Esophagus muscularis mucosa (tissue), 4 donors: ENCODE results near the gene ZBED4. TPM values are rescaled to one million over a fixed set of nuclear protein-coding genes. Genes with fewer than 3 reads are reported as not detected.
"Not testable (repeated sequence)": the region's sequence is repeated elsewhere in the genome, so short reads cannot be mapped to it uniquely, and the experiment has no call there.

Source experiments
- DNase-seq: peaks from one replicate; pipeline ENCODE4 v3.0.0-alpha.2; 2017; ENCODE audit errors: extremely low spot score
- H3K27ac ChIP-seq, 4 donors: fragments of 200-600 bp; sonication (generic); replicated peaks in 1 of 4; 1 replicate in 3 of 4; 2 replicates in 1 of 4; pipeline ENCODE4 v1.5.1; 2016 to 2019; ENCODE audit warnings: mild to moderate bottlenecking in 1 of 4
- H3K27me3 ChIP-seq, 4 donors: fragments of 200-600 bp; sonication (generic); one replicate each; pipeline versions ENCODE4 v1.5.1 to v1.6.0; 2016 to 2019
- H3K36me3 ChIP-seq, 4 donors: fragments of 200-600 bp; sonication (generic); one replicate each; pipeline ENCODE4 v1.5.1; 2016 to 2019
- H3K4me1 ChIP-seq, 4 donors: fragments of 200-600 bp; sonication (generic); one replicate each; pipeline ENCODE4 v1.5.1; 2016 to 2019
- H3K4me3 ChIP-seq, 4 donors: fragments of 200-600 bp; sonication (generic); 1 replicate in 2 of 4; 2 replicates in 2 of 4; pipeline ENCODE4 v1.5.1; 2016 to 2019; ENCODE audit warnings: mild to moderate bottlenecking in 4 of 4, moderate library complexity in 1 of 4
- H3K9me3 ChIP-seq, 4 donors: fragments of 200-600 bp; sonication (generic); 1 replicate in 3 of 4; 2 replicates in 1 of 4; pipeline ENCODE4 v1.5.1; 2016 to 2019
- CTCF ChIP-seq, 3 experiments: fragments of 200-600 bp in 2 of 3; fragments of 450-650 bp in 1 of 3; sonication (generic) in 2 of 3; IDR thresholded peaks; one replicate each; pipeline ENCODE4 v1.5.1; 2017 to 2019; ENCODE audit warnings: antibody characterized with exemption in 3 of 3, mild to moderate bottlenecking in 2 of 3, moderate library complexity in 1 of 3
- EP300 ChIP-seq: sonication (generic); formaldehyde crosslinking; IDR thresholded peaks from one replicate; pipeline ENCODE4 v1.6.1; 2017; ENCODE audit warnings: antibody characterized with exemption
- POLR2A ChIP-seq: fragments of 450-650 bp; IDR thresholded peaks from one replicate; pipeline ENCODE4 v1.6.1; 2017; ENCODE audit warnings: antibody characterized with exemption, moderate library complexity, mild to moderate bottlenecking, low read depth
- POLR2AphosphoS5 ChIP-seq, 2 donors: sonication (generic); formaldehyde crosslinking; IDR thresholded peaks; one replicate each; pipeline ENCODE4 v1.6.1; 2017; ENCODE audit warnings: antibody characterized with exemption in 2 of 2
- WGBS: methylation state at CpG from one replicate; pipeline ENCODE4 v1.1.5; 2018; 5-methylcytosine and 5-hydroxymethylcytosine counted together
- intact Hi-C: fragments of 100-400 bp; cut with DNase I; formaldehyde crosslinking; loops from one replicate; pipeline ENCODE4 v1.15.1; 2023
- total RNA-seq, 4 donors: library from RNA; depleted of rRNA; stranded (reverse); fragments of >200 nt; gene quantifications; one replicate each; pipeline versions ENCODE4 v1.1.0 to v1.2.1, GENCODE V29; 2016

ZBED4 gene
- total RNA-seq, 4 donors from 2014 or later: 6.6 to 11.1 (median 9.5) TPM

GRCh38 chr22:49848690-49849160 lies 4.9 kb upstream of the ZBED4 start:
- Histone ChIP-seq H3K36me3 (no peaks in the 10 kb centered on the region), H3K4me1 (peaks cover 23 to 35% (median 32%) of the 10 kb centered on the region in 4 donors), H3K9me3 (no peaks in the 10 kb centered on the region), H3K27ac (peak overlapping the region in 1 of 4 donors; percentile 1), H3K27me3 (peaks cover 14 to 50% (median 30%) of the 10 kb centered on the region in 4 donors), H3K4me3 (peak overlapping the region; percentile 48 to 64 (median 54))
- no peak for TF ChIP-seq POLR2A
- no peak for TF ChIP-seq POLR2AphosphoS5 (IDR thresholded peaks at IDR 0.05)
- TF ChIP-seq CTCF (IDR thresholded peaks at IDR 0.05): no peak
- TF ChIP-seq EP300: no peak
- intact Hi-C loops: no loop called here
- DNase-seq: no peak
- 5% methylated on average over 8 of the region's 51 CpGs for WGBS

DNA sequence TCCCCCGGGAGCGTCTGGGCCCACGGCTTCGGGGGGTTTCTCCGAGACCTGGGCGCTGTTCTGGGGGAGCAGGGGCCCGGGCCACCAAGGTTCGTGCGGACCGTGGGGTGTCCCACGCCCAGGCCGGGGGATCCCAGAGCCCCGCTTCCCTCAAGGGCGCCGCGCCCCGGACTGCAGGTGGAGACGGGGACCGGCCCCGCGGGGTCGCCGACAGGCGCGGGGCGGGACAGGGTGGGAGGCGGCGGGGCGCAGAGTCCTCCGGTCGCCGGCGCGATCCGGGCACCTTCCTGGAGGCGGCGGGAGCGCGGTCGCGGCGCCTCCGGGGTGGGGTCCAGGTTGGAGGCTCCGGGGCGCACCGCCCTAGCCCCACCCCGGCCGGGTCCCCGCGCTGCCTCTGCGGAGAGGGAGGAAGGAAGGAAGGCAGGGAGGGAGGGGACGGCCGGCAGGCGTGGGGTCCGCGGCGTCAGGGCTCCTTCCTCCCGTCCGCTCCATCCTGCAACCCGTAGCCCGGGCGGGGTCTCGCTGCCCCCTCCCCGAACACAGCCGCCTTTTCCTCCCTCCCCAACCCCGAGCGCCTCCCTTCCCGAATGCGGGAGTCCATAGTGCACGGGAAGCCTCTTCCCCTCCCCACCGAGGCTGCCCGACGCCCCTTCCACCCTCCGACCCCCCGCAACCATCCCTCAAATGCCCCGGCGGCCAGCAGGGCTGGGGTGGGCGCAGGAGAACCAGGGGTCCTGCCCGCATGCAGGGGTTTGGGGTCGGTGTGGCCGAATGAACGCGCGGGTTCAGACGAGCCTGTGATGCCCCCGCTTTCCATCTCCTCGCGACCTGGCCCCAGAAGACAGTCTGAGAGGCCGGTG lies 4.3 kb upstream of the ZBED4 start:
- Histone ChIP-seq H3K36me3 (no peaks in the 10 kb centered on the region), H3K27me3 (peaks cover 14 to 50% (median 30%) of the 10 kb centered on the region in 4 donors), H3K4me3 (peak overlapping the region; percentile 48 to 64 (median 54)), H3K27ac (no peak overlapping the region), H3K4me1 (peaks cover 24 to 38% (median 34%) of the 10 kb centered on the region in 4 donors), H3K9me3 (no peaks in the 10 kb centered on the region)
- intact Hi-C loops: no loop called here
- 9% methylated on average over 16 of the region's 89 CpGs for WGBS
- no peak for DNase-seq
- TF ChIP-seq EP300 (no peak), POLR2AphosphoS5 (IDR thresholded peaks at IDR 0.05) (no peak), POLR2A (no peak), CTCF (IDR thresholded peaks at IDR 0.05) (no peak)

DNA sequence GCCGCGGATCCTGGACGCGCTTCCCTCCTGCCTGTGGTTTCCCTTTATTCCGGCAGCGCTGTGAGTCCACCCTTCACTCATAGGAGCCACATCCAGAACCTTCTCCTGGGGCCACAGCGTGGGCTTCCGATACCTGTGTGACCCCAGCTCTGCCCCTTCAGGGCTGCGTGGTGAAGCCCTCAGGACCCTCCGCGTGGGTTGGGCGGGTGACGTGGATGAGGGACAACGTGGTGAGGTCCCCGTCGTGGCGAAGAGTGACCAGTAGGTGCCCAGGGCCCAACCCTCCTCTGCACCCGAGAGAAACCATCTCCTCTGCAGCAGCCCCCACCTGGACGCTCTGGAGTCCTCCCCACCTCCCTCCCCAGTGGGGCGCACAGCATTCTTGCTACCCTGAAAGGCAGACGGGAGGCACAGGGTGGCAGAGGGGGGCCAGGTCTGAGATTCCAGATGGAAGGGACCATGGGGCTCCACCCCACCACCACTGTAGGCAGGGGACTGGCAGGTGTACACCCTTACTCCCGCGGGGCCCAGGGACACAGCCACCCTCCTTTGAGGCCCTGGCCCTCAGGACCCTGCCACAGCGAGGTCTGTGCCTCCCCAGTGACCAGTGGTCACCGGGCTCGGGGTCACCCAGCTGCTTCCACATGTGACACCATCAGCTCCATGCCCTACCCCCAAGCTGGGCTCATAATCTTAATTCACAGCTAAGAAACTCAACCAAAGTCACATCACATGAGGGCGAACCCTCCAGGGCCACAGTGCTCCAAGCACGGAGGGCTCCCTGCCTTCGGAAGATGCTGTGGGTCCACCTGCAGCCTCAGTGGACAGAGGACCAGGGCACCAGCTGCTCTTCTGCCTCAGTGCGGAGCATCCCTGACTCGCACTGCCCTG lies 3.4 kb upstream of the ZBED4 start:
- peaks cover 14 to 50% (median 30%) of the 10 kb centered on the region in 4 donors for H3K27me3 ChIP-seq
- H3K36me3 ChIP-seq: no peaks in the 10 kb centered on the region
- intact Hi-C loops: no loop called here
- no peak for DNase-seq
- H3K4me1 ChIP-seq: peaks cover 32 to 47% (median 43%) of the 10 kb centered on the region in 4 donors
- no peak overlapping the region for H3K27ac ChIP-seq
- no peaks in the 10 kb centered on the region for H3K9me3 ChIP-seq
- 55% methylated on average over 14 of the region's 31 CpGs for WGBS
- H3K4me3 ChIP-seq: peak overlapping the region; percentile 48 to 64 (median 54)
- no peak for TF ChIP-seq EP300
- TF ChIP-seq POLR2AphosphoS5 (IDR thresholded peaks at IDR 0.05): no peak
- TF ChIP-seq POLR2A: no peak
- no peak for TF ChIP-seq CTCF (IDR thresholded peaks at IDR 0.05)

- no peak for TF ChIP-seq CTCF (IDR thresholded peaks at IDR 0.05)
- no peak for TF ChIP-seq POLR2AphosphoS5 (IDR thresholded peaks at IDR 0.05)
- TF ChIP-seq EP300: no peak
- TF ChIP-seq POLR2A: no peak
- WGBS: 76% methylated on average over 10 of the region's 10 CpGs
- H3K9me3 ChIP-seq: no peaks in the 10 kb centered on the region
- no peaks in the 10 kb centered on the region for H3K36me3 ChIP-seq
- intact Hi-C loops: no loop called here
- no peak overlapping the region for H3K27ac ChIP-seq
- H3K4me3 ChIP-seq: no peak overlapping the region
- peaks cover 14 to 44% (median 30%) of the 10 kb centered on the region in 4 donors for H3K27me3 ChIP-seq
- no peak for DNase-seq
- peaks cover 38 to 56% (median 52%) of the 10 kb centered on the region in 4 donors for H3K4me1 ChIP-seq
Measured at GRCh38 chr22:49850959-49851802, 2.5 kb upstream of the ZBED4 start.

GRCh38 chr22:49852568-49852897 lies 1.1 kb upstream of the ZBED4 start:
- H3K4me1 ChIP-seq: peaks cover 38 to 58% (median 54%) of the 10 kb centered on the region in 4 donors
- DNase-seq, H3K36me3 ChIP-seq, H3K9me3 ChIP-seq: not testable (repeated sequence)
- H3K27ac ChIP-seq: peak overlapping the region; percentile 91 to 95 (median 92)
- peaks cover 14 to 33% (median 30%) of the 10 kb centered on the region in 4 donors for H3K27me3 ChIP-seq
- peak overlapping the region; percentile 81 to 84 (median 84) for H3K4me3 ChIP-seq
- 63% methylated on average over 13 of the region's 13 CpGs for WGBS
- intact Hi-C loops: loop anchor here (2.0 kb wide), 2 partner anchors 26 to 64 kb away; partner anchors contain the start of gene BRD1
